Uterus (tissue), 4 donors: ENCODE measurements around the gene IKZF1. TPM values are rescaled to one million over a fixed set of nuclear protein-coding genes. Genes with fewer than 3 reads are reported as not detected.

Experiments
- DNase-seq, 2 donors: peaks; one replicate each; pipeline ENCODE4 v3.0.0-alpha.2; 2019 to 2020
- H3K27ac ChIP-seq, 2 donors: fragments of 200-600 bp; sonication (generic); 1 replicate in 1 of 2; 2 replicates in 1 of 2; pipeline ENCODE4 v1.5.1; 2016 to 2018
- H3K27me3 ChIP-seq, 2 donors: fragments of 200-600 bp; sonication (generic); one replicate each; pipeline ENCODE4 v1.5.1; 2018 to 2019; ENCODE audit warnings: control low read depth in 1 of 2
- H3K36me3 ChIP-seq, 2 donors: fragments of 200-600 bp; sonication (generic); one replicate each; pipeline ENCODE4 v1.5.1; 2019; ENCODE audit warnings: control low read depth in 1 of 2
- H3K4me1 ChIP-seq, 2 donors: fragments of 200-600 bp; sonication (generic); one replicate each; pipeline ENCODE4 v1.5.1; 2018 to 2019; ENCODE audit warnings: control low read depth in 1 of 2
- H3K4me3 ChIP-seq, 2 donors: fragments of 200-600 bp; sonication (generic); 1 replicate in 1 of 2; 2 replicates in 1 of 2; pipeline ENCODE4 v1.5.1; 2018 to 2019; ENCODE audit warnings: mild to moderate bottlenecking in 1 of 2
- H3K9me3 ChIP-seq, 2 donors: fragments of 200-600 bp; sonication (generic); one replicate each; pipeline ENCODE4 v1.5.1; 2019; ENCODE audit warnings: control low read depth in 1 of 2
- POLR2A ChIP-seq, 2 donors: fragments of 450-650 bp; IDR thresholded peaks; one replicate each; pipeline ENCODE4 v1.6.1; 2016; ENCODE audit warnings: antibody characterized with exemption in 2 of 2, mild to moderate bottlenecking in 1 of 2, moderate library complexity in 1 of 2
- intact Hi-C: fragments of 100-400 bp; cut with DNase I; formaldehyde crosslinking; loops from one replicate; pipeline ENCODE4 v1.15.1; 2023; ENCODE audit warnings: low total_unique reads
- total RNA-seq, 4 donors: library from RNA; depleted of rRNA in 3 of 4; stranded (reverse); fragments of >200 nt in 3 of 4; gene quantifications; one replicate each; pipeline versions ENCODE4 v1.1.0 to v1.2.4, GENCODE V29; 2014 to 2023
- TF ChIP-seq, protein P1 (sequence below), 4 experiments: fragments of 200-600 bp in 2 of 4; fragments of 450-650 bp in 2 of 4; sonication (generic) in 2 of 4; IDR thresholded peaks; one replicate each; pipeline ENCODE4 v1.5.1; 2016 to 2019; ENCODE audit warnings: antibody characterized with exemption in 4 of 4, mild to moderate bottlenecking in 2 of 4, moderate library complexity in 1 of 4
- donor health status: DM: yes; HTN: yes; CAD: no.

Gene IKZF1
- total RNA-seq, 4 donors from 2014 or later = 7.0 to 828 (median 12.8) TPM

DNA sequence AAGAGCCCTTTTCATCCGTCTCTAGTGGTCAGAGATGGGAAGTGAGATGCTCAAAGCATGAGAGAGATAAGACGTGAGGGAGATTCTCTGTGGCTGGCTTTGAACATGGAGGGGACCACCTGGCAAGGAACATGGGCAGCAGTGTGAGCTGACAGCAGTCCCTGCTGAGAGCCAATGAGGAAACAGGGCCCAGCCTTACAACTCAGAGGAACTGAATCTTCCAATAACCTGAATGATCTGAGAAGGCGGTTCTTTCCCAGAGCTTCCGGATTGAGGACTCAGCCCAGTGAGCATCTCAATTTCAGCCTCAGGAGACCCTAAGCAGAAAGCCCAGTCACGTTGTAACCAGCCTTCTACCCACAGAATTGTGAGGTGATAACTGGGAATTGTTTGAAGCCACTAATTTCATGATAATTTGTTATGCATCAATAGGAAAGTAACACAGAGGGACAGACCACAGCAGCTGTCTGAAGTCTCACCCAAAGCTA is 33.9 kb upstream of the IKZF1 start:
- Histone ChIP-seq H3K27ac (no peak overlapping the region), H3K27me3 (no peaks in the 10 kb centered on the region), H3K4me3 (no peak overlapping the region), H3K9me3 (no peaks in the 10 kb centered on the region), H3K36me3 (no peaks in the 10 kb centered on the region), H3K4me1 (no peaks in the 10 kb centered on the region)
- TF ChIP-seq POLR2A (IDR thresholded peaks at IDR 0.05) = no peak
- TF ChIP-seq, protein P1, sequence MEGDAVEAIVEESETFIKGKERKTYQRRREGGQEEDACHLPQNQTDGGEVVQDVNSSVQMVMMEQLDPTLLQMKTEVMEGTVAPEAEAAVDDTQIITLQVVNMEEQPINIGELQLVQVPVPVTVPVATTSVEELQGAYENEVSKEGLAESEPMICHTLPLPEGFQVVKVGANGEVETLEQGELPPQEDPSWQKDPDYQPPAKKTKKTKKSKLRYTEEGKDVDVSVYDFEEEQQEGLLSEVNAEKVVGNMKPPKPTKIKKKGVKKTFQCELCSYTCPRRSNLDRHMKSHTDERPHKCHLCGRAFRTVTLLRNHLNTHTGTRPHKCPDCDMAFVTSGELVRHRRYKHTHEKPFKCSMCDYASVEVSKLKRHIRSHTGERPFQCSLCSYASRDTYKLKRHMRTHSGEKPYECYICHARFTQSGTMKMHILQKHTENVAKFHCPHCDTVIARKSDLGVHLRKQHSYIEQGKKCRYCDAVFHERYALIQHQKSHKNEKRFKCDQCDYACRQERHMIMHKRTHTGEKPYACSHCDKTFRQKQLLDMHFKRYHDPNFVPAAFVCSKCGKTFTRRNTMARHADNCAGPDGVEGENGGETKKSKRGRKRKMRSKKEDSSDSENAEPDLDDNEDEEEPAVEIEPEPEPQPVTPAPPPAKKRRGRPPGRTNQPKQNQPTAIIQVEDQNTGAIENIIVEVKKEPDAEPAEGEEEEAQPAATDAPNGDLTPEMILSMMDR (IDR thresholded peaks at IDR 0.05) = no peak
- intact Hi-C loops = no loop called here
- DNase-seq = no peak

DNA sequence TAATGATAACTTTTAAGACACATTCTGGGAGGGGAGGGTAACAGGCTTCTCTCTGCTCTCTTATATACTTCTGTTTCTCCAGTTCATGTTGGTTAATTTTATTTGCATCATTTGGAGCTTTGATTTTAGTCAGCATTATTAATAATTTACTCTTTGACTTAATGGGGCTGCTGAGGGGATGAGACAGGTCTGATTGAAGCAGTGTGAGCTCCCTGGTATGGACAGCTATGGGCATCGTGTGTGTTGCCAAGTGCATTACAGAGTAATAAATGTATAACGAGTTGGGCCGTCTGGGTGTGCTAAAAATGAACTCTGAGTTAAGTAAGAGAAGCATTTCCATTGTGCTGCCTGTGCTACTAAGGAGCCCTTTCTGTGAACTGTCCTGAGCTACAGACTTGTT is 31.7 kb upstream of the IKZF1 start:
- no peaks in the 10 kb centered on the region for H3K9me3 ChIP-seq
- no peaks in the 10 kb centered on the region for H3K27me3 ChIP-seq
- no peak overlapping the region for H3K4me3 ChIP-seq
- H3K27ac ChIP-seq = no peak overlapping the region
- H3K36me3 ChIP-seq = no peaks in the 10 kb centered on the region
- no peaks in the 10 kb centered on the region for H3K4me1 ChIP-seq
- no peak for DNase-seq
- intact Hi-C loops = no loop called here
- TF ChIP-seq, protein P1 (IDR thresholded peaks at IDR 0.05) = no peak
- no peak for TF ChIP-seq POLR2A (IDR thresholded peaks at IDR 0.05)

DNA sequence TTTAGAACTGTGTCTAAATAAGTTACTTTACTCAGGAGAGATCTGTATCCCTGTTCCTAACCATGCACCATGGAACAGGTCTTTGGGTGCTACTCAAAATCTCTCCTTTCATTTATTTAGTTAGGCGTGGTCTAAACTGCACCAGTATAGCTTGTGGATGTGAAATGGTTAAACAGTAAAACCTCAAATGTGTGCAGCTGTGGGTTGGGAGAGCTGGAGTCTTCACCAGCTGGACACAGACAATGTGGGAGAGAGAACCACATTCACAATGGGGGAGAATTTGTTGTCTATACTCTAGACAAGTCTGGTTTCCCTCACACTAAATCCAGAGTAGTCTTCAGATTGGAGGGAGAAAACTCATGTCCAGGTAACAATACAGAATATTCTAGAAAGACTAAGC is 31.2 kb upstream of the IKZF1 start:
- Histone ChIP-seq H3K4me1 (no peaks in the 10 kb centered on the region), H3K9me3 (no peaks in the 10 kb centered on the region), H3K27me3 (no peaks in the 10 kb centered on the region), H3K4me3 (no peak overlapping the region), H3K27ac (no peak overlapping the region), H3K36me3 (no peaks in the 10 kb centered on the region)
- intact Hi-C loops = no loop called here
- DNase-seq = no peak
- TF ChIP-seq, protein P1 (IDR thresholded peaks at IDR 0.05) = no peak
- TF ChIP-seq POLR2A (IDR thresholded peaks at IDR 0.05) = no peak

DNA sequence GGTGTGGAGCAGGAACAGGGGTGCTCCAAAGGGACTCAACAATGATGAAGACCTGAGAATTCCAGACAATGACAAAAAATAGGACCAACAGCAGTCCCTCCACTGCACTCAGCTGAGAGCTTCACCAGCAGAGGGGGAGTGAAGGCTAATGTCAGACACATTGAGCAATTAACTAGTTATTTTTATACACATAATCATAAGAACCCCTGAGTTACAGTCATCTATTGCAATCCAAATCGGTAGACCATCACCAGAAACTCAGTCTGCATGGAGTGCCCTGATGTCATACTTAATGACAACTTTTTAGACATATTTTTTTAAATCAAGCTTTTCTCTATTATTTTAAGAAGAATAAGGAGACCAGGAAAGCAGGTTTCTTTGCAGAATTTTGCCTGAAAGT is 30.6 kb upstream of the IKZF1 start:
- no peak overlapping the region for H3K4me3 ChIP-seq
- TF ChIP-seq, protein P1 (IDR thresholded peaks at IDR 0.05) = no peak
- no peak for TF ChIP-seq POLR2A (IDR thresholded peaks at IDR 0.05)
- no peaks in the 10 kb centered on the region for H3K27me3 ChIP-seq
- no peak for DNase-seq
- H3K27ac ChIP-seq = no peak overlapping the region
- no peaks in the 10 kb centered on the region for H3K4me1 ChIP-seq
- intact Hi-C loops = no loop called here
- H3K9me3 ChIP-seq = no peaks in the 10 kb centered on the region
- H3K36me3 ChIP-seq = no peaks in the 10 kb centered on the region

DNA sequence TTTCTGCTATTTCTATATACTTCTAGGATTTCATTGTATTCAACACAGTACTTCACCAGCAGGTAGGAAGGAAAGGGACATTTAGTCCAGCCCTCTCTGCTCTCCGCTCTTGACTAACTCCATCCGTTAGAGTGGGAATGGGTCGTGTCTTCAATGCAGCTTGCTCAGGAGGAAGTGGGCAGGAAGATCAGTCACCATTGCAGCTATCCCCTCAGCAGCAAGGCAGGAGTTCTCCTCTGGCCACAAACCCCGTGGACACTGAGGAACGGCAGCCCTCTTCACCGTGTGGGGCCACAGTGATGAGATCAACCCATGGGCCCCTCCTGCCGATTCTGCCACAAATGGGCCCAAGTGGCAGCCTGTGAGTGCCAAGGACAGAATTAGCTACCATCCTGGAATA is 30.2 kb upstream of the IKZF1 start:
- no peak overlapping the region for H3K4me3 ChIP-seq
- H3K27ac ChIP-seq = no peak overlapping the region
- no peak for DNase-seq
- no peaks in the 10 kb centered on the region for H3K36me3 ChIP-seq
- no peaks in the 10 kb centered on the region for H3K27me3 ChIP-seq
- intact Hi-C loops = no loop called here
- H3K9me3 ChIP-seq = no peaks in the 10 kb centered on the region
- H3K4me1 ChIP-seq = no peaks in the 10 kb centered on the region
- TF ChIP-seq POLR2A (IDR thresholded peaks at IDR 0.05) = no peak
- TF ChIP-seq, protein P1 (IDR thresholded peaks at IDR 0.05) = no peak
